GM12872 (cell line): ENCODE results near the gene ZNF629.

Experiments
- TF ChIP-seq, protein P1 (sequence below): IDR thresholded peaks from 3 replicates; pipeline ENCODE4 v1.5.1; 2011; ENCODE audit warnings: low read depth, mild to moderate bottlenecking, low read length, moderate library complexity; ENCODE audit not compliant: insufficient read depth

The ZNF629 gene

DNA sequence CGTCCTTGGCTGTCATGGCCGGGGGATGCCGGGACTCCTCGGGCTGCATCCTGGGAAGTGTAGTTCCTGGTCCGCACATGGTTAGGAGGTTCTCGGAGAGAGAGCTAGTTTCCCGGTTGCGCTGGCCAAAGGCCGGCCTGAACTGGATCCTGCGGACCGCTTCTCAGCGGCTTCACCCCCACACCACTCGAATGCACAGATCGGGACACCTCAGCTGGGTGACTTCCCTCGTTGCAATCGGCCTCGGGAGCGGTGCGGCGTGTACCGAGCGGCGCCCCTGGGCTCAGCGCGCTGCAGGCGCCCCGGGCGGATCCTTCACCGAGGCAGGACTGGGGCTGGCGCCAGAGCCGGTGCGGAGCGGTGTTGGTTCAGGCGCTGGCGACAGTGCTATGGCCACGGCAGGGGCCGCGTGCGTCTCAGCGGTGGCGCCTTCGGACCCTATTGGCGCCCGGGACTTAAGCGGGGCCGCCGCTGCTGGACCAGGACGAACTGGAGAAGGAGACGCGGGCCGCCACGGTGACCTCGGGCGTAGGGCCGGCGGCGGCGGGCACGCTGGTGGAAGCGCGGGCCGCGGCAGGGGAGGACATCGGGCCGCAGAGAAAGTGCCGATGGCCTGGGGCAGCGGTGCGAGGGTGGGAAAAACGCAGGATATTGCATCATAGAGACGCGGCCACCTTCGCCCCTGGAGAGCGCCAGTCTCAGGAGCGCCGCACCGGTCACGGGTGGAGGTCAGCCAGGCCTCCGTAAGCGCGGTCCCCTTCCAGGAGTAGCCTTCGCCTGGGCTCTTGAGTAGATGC lies 11.4 kb downstream of the ZNF629 start:
- TF ChIP-seq, protein P1, sequence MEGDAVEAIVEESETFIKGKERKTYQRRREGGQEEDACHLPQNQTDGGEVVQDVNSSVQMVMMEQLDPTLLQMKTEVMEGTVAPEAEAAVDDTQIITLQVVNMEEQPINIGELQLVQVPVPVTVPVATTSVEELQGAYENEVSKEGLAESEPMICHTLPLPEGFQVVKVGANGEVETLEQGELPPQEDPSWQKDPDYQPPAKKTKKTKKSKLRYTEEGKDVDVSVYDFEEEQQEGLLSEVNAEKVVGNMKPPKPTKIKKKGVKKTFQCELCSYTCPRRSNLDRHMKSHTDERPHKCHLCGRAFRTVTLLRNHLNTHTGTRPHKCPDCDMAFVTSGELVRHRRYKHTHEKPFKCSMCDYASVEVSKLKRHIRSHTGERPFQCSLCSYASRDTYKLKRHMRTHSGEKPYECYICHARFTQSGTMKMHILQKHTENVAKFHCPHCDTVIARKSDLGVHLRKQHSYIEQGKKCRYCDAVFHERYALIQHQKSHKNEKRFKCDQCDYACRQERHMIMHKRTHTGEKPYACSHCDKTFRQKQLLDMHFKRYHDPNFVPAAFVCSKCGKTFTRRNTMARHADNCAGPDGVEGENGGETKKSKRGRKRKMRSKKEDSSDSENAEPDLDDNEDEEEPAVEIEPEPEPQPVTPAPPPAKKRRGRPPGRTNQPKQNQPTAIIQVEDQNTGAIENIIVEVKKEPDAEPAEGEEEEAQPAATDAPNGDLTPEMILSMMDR = no peak

DNA sequence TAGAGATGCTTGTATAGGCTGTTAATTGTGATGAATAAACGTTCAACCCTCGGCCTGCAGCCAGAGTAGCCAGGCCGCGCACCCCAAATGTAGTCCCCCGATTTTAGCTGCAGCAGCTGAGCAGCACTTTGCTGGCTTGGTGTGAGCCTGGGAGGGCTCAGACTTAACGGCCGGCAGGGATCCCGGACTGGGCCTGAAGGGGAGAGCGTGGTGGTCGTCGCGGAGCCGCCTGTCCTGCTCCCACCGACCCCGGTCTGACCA lies 11.9 kb downstream of the ZNF629 start:
- TF ChIP-seq, protein P1 = no peak

DNA sequence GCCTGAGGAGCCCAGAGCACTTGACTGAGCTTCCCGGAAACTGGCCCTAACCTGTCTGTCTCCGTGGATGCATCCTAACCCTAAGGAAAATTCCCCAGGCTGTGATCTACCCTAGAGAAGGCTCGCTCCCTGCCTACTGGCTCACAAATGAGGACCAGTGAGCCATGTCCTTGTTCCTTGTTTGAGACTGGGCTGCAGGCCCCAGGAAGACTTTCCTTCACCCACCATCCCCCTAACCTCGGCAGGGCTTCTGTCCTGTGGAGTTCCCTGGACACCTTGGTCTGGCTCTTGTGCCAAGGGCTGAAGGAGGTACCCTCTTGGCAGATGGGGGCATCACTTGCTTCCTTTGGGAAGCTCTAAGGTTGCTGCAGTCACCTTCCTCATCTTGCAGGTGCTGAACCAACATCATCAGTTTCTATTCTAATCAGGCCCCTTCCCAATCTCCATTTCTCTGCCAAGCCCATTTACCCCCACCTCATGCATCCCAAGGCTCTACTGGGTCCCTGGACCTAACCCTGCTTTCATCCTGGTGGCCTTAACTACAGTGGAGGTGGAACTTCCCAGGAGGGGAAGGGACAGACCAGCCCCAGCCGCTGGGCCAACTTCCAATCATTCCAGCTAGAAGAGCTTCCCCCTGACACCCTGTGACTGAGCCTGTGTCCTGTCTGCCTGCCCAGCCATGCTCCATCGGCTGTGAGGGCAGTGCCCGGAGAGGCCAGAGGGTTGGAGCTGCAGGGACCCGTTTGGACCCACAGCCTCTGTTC lies 12.5 kb downstream of the ZNF629 start:
- TF ChIP-seq, protein P1 = no peak

DNA sequence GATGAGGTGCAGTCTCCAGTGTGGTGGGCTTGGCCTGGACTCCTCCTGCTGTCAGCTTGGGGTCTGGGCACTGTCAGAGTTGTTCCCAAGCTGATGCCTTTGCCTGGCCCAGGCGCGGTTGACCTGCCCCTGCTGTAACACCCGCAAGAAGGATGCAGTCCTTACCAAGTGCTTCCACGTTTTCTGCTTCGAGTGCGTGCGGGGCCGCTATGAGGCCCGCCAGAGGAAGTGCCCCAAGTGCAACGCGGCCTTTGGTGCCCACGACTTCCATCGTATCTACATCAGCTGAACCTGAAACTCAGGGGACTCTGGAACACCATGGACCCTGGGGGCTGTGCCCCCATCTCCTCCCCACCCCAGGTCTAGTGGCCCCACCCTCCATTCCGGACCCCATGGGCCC lies 13.2 kb downstream of the ZNF629 start:
- TF ChIP-seq, protein P1 = no peak

DNA sequence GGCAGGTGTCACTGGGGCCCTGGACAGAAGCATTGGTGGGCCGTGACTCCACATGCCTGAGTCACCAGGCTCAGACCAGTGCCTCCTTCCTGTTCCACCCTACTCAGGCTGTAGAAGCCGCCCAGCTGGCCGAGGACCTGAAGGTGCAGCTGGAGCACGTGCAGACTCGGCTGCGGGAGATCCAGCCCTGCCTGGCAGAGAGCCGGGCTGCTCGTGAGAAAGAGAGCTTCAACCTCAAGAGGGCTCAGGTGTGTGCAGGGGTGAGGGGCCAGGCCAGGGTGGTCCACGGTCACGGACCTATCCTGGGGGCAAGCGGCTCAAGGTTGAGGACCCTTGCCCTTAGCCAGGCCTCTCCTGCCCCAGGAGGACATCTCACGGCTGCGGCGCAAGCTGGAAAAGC lies 15.3 kb downstream of the ZNF629 start:
- TF ChIP-seq, protein P1 = no peak

DNA sequence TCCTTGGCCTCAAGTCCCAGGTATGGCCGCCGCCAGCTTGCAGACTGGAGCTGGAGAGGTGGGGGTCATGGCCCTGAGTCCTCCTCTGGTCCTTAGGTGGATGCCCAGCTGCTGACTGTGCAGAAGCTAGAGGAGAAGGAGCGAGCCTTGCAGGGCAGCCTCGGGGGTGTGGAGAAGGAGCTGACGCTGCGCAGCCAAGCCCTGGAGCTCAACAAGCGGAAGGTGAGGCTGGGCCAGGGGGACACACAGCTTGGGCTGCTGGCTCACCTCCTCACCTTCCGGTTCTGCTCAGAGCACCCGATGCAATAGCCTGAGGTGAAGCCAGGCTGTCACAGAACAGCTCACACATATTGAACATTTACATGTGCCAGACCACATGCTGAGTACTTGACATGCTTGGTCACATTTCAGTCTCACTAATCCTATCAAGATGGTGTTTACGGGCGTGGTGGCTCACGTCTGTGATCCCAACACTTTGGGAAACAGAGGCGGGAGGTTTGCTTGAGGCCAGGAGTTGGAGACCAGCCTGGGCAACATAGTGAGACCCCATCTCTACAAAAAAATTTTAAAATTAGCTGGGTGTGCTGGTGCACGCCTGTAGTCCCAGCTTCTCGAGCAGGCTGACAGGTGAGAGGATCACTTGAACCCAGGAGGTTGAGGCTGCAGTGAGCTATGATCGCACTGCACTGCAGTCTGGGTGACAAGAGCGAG lies 17.5 kb downstream of the ZNF629 start:
- TF ChIP-seq, protein P1 = no peak

DNA sequence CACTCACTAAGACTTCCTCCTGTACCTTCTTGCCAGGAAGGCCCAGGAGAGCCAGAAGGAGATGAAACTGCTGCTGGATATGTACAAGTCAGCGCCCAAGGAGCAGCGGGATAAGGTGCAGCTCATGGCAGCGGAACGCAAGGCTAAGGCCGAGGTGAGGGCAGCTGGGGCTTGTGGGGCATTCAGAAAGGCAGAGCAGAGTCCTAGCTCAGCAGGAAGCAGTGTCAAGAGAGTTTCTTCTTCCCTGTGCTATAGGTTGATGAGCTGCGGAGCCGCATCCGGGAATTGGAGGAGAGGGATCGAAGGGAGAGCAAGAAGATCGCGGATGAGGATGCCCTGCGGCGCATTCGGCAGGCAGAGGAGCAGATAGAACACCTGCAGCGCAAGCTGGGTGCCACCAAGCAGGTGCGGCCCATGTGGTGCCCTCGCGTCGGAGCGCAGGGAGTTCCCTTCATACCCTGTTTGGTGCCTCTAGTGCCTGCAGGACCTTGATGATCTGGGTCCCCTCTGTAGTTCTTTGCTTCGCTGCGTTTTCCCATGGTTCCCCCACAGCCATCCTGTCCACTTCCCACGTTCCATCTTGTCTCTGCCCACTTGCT lies 18.3 kb downstream of the ZNF629 start:
- TF ChIP-seq, protein P1 = no peak
